ENCODE measurements around the gene ZNF267.

DNA sequence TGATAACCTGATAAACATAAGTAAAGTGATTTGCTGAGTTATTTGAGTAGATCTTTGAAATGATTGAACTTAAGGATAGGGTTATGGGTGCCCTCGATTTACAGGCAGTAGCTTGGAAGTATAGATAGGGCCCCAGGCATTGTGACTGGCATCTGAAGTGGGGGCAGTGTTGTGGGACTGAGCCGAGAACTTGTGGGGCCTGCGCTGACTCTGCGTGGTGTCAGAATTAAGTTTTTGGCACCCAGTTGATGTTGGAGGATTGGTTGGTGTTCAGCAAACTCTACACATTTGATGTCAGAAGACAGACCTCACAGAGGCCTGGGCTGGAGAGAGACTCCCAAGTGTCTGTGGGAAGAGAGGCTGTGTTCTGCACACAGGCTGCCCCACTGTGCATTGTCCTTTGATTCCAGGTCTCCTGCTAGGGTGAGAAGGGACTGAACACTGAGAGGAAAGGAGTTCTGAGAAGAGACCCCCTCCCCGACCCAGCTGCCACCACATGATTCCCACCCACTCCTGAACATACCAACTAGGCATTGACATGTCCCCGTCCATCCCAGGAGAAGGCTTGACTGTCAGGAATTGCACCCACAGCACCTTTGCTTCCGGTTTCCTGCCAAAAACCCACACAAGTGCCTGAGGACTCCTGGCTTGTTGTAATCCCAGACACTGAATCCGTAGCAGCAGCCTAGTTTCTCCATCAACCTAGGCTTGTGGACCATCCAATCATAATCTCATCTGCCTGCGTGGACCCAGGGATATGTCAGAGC, 4.5 kb downstream of the ZNF267 start:
- TF ChIP-seq EP300 (IDR thresholded peaks at IDR 0.05; ENCODE audit: borderline replicate concordance in 1 of 2, low read depth in 2 of 2, low read length in 2 of 2) (no peak), POLR2A (IDR thresholded peaks at IDR 0.05; ENCODE audit: control extremely low read depth in 1 of 2, low read depth in 2 of 2, low read length in 2 of 2) (no peak), NANOG (IDR thresholded peaks at IDR 0.05; ENCODE audit: insufficient read depth, low read depth, low read length, poor library complexity, severe bottlenecking) (no peak)
